K562 (cell line): ENCODE measurements around the gene MAB21L4. TPM values are rescaled to one million over a fixed set of nuclear protein-coding genes. Genes with fewer than 3 reads are reported as not detected.

ENCODE experiments used
- ATAC-seq: fragments of 200-7000 bp; cut with Tn5 transposase; 3 replicates; pipeline ENCODE4 v1.9.1; 2020; ENCODE audit warnings: moderate library complexity
- BruUV-seq: library from RNA; stranded (reverse); fragments of 400-500 nt; replicated peaks from 2 replicates; lab custom pipeline; 2021; lab: Mats Ljungman, UMichigan
- CTCF ChIA-PET: fragments of 300-600 bp; formaldehyde crosslinking; extraction: SDS; loops from one replicate; lab custom pipeline; 2021; ENCODE audit warnings: low intra/inter-chr PET ratio; lab: Yijun Ruan, JAX
- POLR2A ChIA-PET: fragments of 300-600, 350-650 bp; sonication (Branson Sonifier 250); formaldehyde crosslinking; extraction: SDS; loops from one replicate; lab custom pipeline; 2021; ENCODE audit warnings: antibody characterized with exemption, inconsistent platforms; lab: Yijun Ruan, JAX
- DNase-seq, 4 experiments: peaks; one replicate each; pipeline versions ENCODE4 v3.0.0 to v3.0.0-alpha.2; 2011 to 2018; ENCODE audit warnings: low spot score in 3 of 4, mixed read lengths in 3 of 4; ENCODE audit errors: extremely low read depth in 1 of 4
- FAIRE-seq: peaks from 2 replicates; lab custom pipeline; 2011; peaks lifted over from hg19 to GRCh38; lab: Jason Lieb, UNC
- H2AFZ ChIP-seq: 2 replicates; pipeline ENCODE4 v1.6.0; 2011; ENCODE audit warnings: low read depth, low read length, control low read depth, inconsistent platforms
- H3K27ac ChIP-seq: fragments of 200-600 bp; 3 replicates; pipeline ENCODE4 v1.8.0; 2011; ENCODE audit warnings: low read depth, mild to moderate bottlenecking, control low read depth, inconsistent platforms, low read length, moderate library complexity, mixed read lengths; ENCODE audit errors: extremely low read depth
- H3K27me3 ChIP-seq, 2 experiments: fragments of 300-600 bp in 1 of 2; 2 replicates in 1 of 2; 3 replicates in 1 of 2; pipeline versions ENCODE4 v1.6.0 to v1.8.0; 2011; ENCODE audit warnings: inconsistent platforms in 2 of 2, low read length in 2 of 2, mild to moderate bottlenecking in 1 of 2, mixed read lengths in 1 of 2, moderate library complexity in 1 of 2; ENCODE audit not compliant: control insufficient read depth in 2 of 2, insufficient read depth in 2 of 2
- H3K36me3 ChIP-seq: fragments of 300-600 bp; 3 replicates; pipeline ENCODE4 v1.8.0; 2011; ENCODE audit warnings: mild to moderate bottlenecking, low read length, inconsistent platforms; ENCODE audit not compliant: control insufficient read depth, insufficient read depth
- H3K4me1 ChIP-seq, 2 experiments: fragments of 200-600 bp in 1 of 2; replicated peaks in 1 of 2; 2 replicates in 1 of 2; 3 replicates in 1 of 2; pipeline versions ENCODE4 v1.5.1 to v1.8.0; 2011; ENCODE audit warnings: inconsistent platforms in 2 of 2, low read length in 2 of 2, mild to moderate bottlenecking in 1 of 2, mixed read lengths in 1 of 2, moderate library complexity in 1 of 2; ENCODE audit not compliant: control insufficient read depth in 2 of 2, insufficient read depth in 2 of 2
- H3K4me2 ChIP-seq: 2 replicates; pipeline ENCODE4 v1.6.1; 2011; ENCODE audit warnings: low read length, control low read depth, inconsistent platforms, mixed read lengths; ENCODE audit not compliant: insufficient read depth
- H3K4me3 ChIP-seq: fragments of 200-600 bp; sonication (generic), shearing (Covaris generic); 2 replicates; pipeline ENCODE4 v1.5.1; 2016; ENCODE audit warnings: control low read depth, inconsistent platforms
- H3K79me2 ChIP-seq: fragments of 200-600 bp; 3 replicates; pipeline ENCODE4 v1.8.0; 2011; ENCODE audit warnings: low read length, inconsistent platforms; ENCODE audit not compliant: control insufficient read depth, insufficient read depth
- H3K9ac ChIP-seq, 2 experiments: 2 replicates each; pipeline versions ENCODE4 v1.6.0 to v1.6.1; 2011; ENCODE audit warnings: low read depth in 2 of 2, low read length in 2 of 2, control low read depth in 1 of 2, inconsistent platforms in 1 of 2, mild to moderate bottlenecking in 1 of 2, mixed read lengths in 1 of 2; ENCODE audit not compliant: insufficient read depth in 1 of 2
- H3K9me1 ChIP-seq: one replicate; pipeline ENCODE4 v1.6.0; 2011; ENCODE audit warnings: inconsistent platforms, mild to moderate bottlenecking, low read length, moderate library complexity; ENCODE audit not compliant: control insufficient read depth, insufficient read depth
- H3K9me3 ChIP-seq: replicated peaks from 2 replicates; pipeline ENCODE4 v1.5.1; 2011; ENCODE audit warnings: low read depth, low read length, inconsistent platforms; ENCODE audit not compliant: control insufficient read depth, insufficient read depth
- H4K20me1 ChIP-seq: replicated peaks from 2 replicates; pipeline ENCODE4 v1.6.1; 2011; ENCODE audit warnings: low read length, inconsistent platforms, mixed read lengths; ENCODE audit not compliant: control insufficient read depth, insufficient read depth
- CBX5 ChIP-seq: IDR thresholded peaks from 2 replicates; pipeline ENCODE4 v1.6.1; 2014; ENCODE audit warnings: low read depth, borderline replicate concordance
- USF1 ChIP-seq: sonication (generic); formaldehyde crosslinking; IDR thresholded peaks from 2 replicates; pipeline ENCODE4 v1.9.0; 2022; ENCODE audit warnings: mild to moderate bottlenecking, missing genetic modification reagents
- WGBS: fragments of 100-300 bp; shearing (Covaris generic); methylation state at CpG from one replicate; pipeline ENCODE4 v1.1.6; 2016; ENCODE audit warnings: low coverage, mixed read lengths; ENCODE audit not compliant: insufficient coverage; ENCODE audit errors: missing lambda C conversion rate; 5-methylcytosine and 5-hydroxymethylcytosine counted together
- in situ Hi-C: fragments of 300-500 bp; cut with MboI; formaldehyde crosslinking; loops from 4 replicates; pipeline ENCODE4 v1.15.0; 2018; ENCODE audit warnings: inconsistent platforms, mixed read lengths
- intact Hi-C: fragments of 100-400 bp; cut with micrococcal nuclease; formaldehyde crosslinking; loops from 2 replicates; pipeline ENCODE4 v1.14.2; 2022
- polyA plus RNA-seq, 8 experiments: library from polyadenylated mRNA; depleted of rRNA in 4 of 8; stranded (reverse) in 5 of 8; unstranded in 3 of 8; fragments of >200 nt; fragmentation: Nextera tagmentation in 2 of 8; fragmentation: Illumina TruSeq in 1 of 8; extraction: Ambion mirVana in 2 of 8; extraction: Trizol in 1 of 8; gene quantifications; 2 replicates each; pipeline versions ENCODE4 v1.2.1 to v1.2.3, GENCODE V29; 2011 to 2014; ENCODE audit warnings: inconsistent platforms in 1 of 8, missing spikeins in 1 of 8
- total RNA-seq, 7 experiments: library from RNA; depleted of rRNA in 6 of 7; stranded (reverse); fragments of >200 nt in 6 of 7; fragmentation: Illumina TruSeq in 2 of 7; extraction: Trizol in 2 of 7; gene quantifications; 2 replicates each; pipeline versions ENCODE4 v1.2.1 to v1.2.3, GENCODE V29; 2011 to 2021; ENCODE audit warnings: low replicate concordance in 1 of 7

Gene MAB21L4
- total and polyA plus RNA-seq, 9 of the 15 experiments (the other 6 are each of a cell fraction or from before 2014, with no cell fraction given): 0.03 TPM; not detected in 8

DNA sequence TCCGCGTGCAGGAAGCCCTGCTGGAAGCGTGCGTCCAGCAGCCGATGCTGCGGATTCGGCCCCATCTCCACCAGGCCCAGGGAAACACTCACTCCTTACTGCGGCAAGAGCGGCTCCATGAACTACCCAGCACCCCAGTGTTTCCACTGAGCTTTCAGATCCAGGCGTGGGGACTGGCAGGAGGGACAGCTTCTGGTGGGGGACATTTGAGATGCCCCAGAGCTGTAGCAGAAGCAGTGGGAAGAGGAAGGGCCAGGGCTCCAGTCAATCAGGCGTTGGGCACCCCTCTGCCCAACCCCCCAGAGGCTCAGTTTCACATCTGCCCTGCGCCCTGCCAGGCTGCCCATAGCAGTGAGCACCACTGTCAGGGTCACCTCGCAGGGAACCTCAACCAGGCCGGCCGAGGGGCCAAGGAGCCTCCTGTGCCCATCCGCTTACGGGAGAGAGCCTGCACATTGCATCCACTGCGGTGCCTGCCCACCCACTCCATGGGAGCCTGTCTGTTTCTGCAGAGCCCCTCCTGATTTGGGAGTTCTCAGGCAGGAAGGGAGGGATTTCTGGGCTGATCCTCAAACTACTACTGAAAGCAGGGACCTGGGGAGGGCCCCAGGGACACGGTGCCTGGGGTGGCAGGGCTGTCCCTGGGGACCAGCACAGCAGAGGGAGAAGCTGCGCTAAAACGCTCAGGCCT, 22.7 kb downstream of the MAB21L4 start:
- in situ Hi-C loops (no loop called here), intact Hi-C loops (no loop called here)
- ChIA-PET POLR2A (no interaction called here), CTCF (no interaction called here)
- H3K79me2 ChIP-seq: no peaks in the 10 kb centered on the region
- no peaks in the 10 kb centered on the region for H3K36me3 ChIP-seq
- TF ChIP-seq CBX5: no peak
- TF ChIP-seq USF1 (CRISPR knock-in tag): no peak
- H2AFZ ChIP-seq: no peak overlapping the region
- BruUV-seq: no TSS peak
- H3K9ac ChIP-seq: no peak overlapping the region
- WGBS: 2% methylated on average over 11 of the region's 21 CpGs
- no peaks in the 10 kb centered on the region; a peak in 2 of 5 replicates for H3K4me1 ChIP-seq
- H3K27me3 ChIP-seq: peaks cover 3 to 50% of the 10 kb centered on the region in 2 experiments; a peak in 3 of 5 replicates
- ATAC-seq (no peak), DNase-seq (no peak), FAIRE-seq (no peak)
- no peaks in the 10 kb centered on the region for H3K9me1 ChIP-seq
- H3K4me3 ChIP-seq: no peak overlapping the region
- H4K20me1 ChIP-seq: no peaks in the 10 kb centered on the region
- H3K9me3 ChIP-seq: no peaks in the 10 kb centered on the region
- no peak overlapping the region for H3K4me2 ChIP-seq
- no peak overlapping the region for H3K27ac ChIP-seq
